Neural progenitor cell (in vitro differentiated cells): ENCODE data around the gene MOCS2. TPM values are rescaled to one million over a fixed set of nuclear protein-coding genes. Genes with fewer than 3 reads are reported as not detected.

Experiments used
- DNase-seq: peaks from one replicate; pipeline ENCODE4 v3.0.0-alpha.2; 2016; ENCODE audit warnings: low spot score
- H2AFZ ChIP-seq: fragments of 200-600 bp; sonication (generic); replicated peaks from 2 replicates; pipeline ENCODE4 v1.6.1; 2016; ENCODE audit warnings: antibody characterized with exemption
- H3F3A ChIP-seq: fragments of 200-600 bp; sonication (generic); 2 replicates; pipeline ENCODE4 v1.6.1; 2016; ENCODE audit warnings: antibody characterized with exemption, low read depth
- H3K27ac ChIP-seq: fragments of 200-600 bp; sonication (generic); 2 replicates; pipeline ENCODE4 v1.5.1; 2016; ENCODE audit warnings: mild to moderate bottlenecking
- H3K27me3 ChIP-seq: fragments of 200-600 bp; sonication (generic); 2 replicates; pipeline ENCODE4 v1.6.1; 2016; ENCODE audit warnings: mild to moderate bottlenecking, moderate library complexity
- H3K36me3 ChIP-seq: fragments of 200-600 bp; sonication (generic); 2 replicates; pipeline ENCODE4 v1.5.1; 2016
- H3K4me1 ChIP-seq: fragments of 200-600 bp; sonication (generic); 2 replicates; pipeline ENCODE4 v1.6.1; 2016; ENCODE audit warnings: mixed run types
- H3K4me2 ChIP-seq: fragments of 200-600 bp; sonication (generic); 2 replicates; pipeline ENCODE4 v1.6.1; 2016
- H3K4me3 ChIP-seq: fragments of 200-600 bp; sonication (generic); 2 replicates; pipeline ENCODE4 v1.5.1; 2016
- H3K79me2 ChIP-seq: fragments of 200-600 bp; sonication (generic); 2 replicates; pipeline ENCODE4 v1.6.1; 2016; ENCODE audit warnings: low read depth
- H3K9ac ChIP-seq: fragments of 200-600 bp; sonication (generic); 2 replicates; pipeline ENCODE4 v1.6.1; 2016
- H3K9me3 ChIP-seq: fragments of 200-600 bp; sonication (generic); 2 replicates; pipeline ENCODE4 v1.5.1; 2016; ENCODE audit warnings: low read depth
- H4K20me1 ChIP-seq: fragments of 200-600 bp; sonication (generic); 2 replicates; pipeline ENCODE4 v1.6.1; 2016; ENCODE audit warnings: low read depth
- H3K27ac Mint-ChIP-seq: 3 replicates; pipeline ENCODE4 v1.8.0; 2021; ENCODE audit warnings: mixed read lengths
- H3K27me3 Mint-ChIP-seq: 2 replicates; pipeline ENCODE4 v1.8.0; 2022; ENCODE audit warnings: low read depth, mild to moderate bottlenecking, inconsistent platforms, moderate library complexity, mixed read lengths; ENCODE audit not compliant: insufficient read depth
- H3K36me3 Mint-ChIP-seq: 3 replicates; pipeline ENCODE4 v1.8.0; 2021; ENCODE audit warnings: mixed read lengths
- H3K4me1 Mint-ChIP-seq: 3 replicates; pipeline ENCODE4 v1.8.0; 2021; ENCODE audit warnings: mixed read lengths
- H3K4me3 Mint-ChIP-seq: 3 replicates; pipeline ENCODE4 v1.8.0; 2021; ENCODE audit warnings: mild to moderate bottlenecking, moderate library complexity, mixed read lengths
- H3K9me3 Mint-ChIP-seq: 3 replicates; pipeline ENCODE4 v1.8.0; 2020; ENCODE audit warnings: mixed read lengths
- CTCF ChIP-seq: fragments of 200-600 bp; sonication (generic); IDR thresholded peaks from 2 replicates; pipeline ENCODE4 v1.5.1; 2017; ENCODE audit warnings: antibody characterized with exemption, mild to moderate bottlenecking
- EZH2 ChIP-seq: fragments of 200-600 bp; sonication (generic); IDR thresholded peaks from 2 replicates; pipeline ENCODE4 v1.6.1; 2017; ENCODE audit warnings: antibody characterized with exemption, mild to moderate bottlenecking, moderate library complexity
- EZH2phosphoT487 ChIP-seq: fragments of 200-600 bp; sonication (generic); IDR thresholded peaks from 2 replicates; pipeline ENCODE4 v1.6.1; 2017; ENCODE audit warnings: antibody characterized with exemption
- total RNA-seq: library from RNA; depleted of rRNA; stranded (reverse); fragments of >200 nt; gene quantifications from 2 replicates; pipeline ENCODE4 v1.2.3, GENCODE V29; 2015; ENCODE audit warnings: low replicate concordance

MOCS2 gene
- total RNA-seq, 1 donor from 2014 or later = 34.7 TPM

GRCh38 chr5:53130266-53130665 is 20.7 kb upstream of the MOCS2 start:
- H2AFZ ChIP-seq = no peak overlapping the region
- H3K4me1 Mint-ChIP-seq = no peaks in the 10 kb centered on the region

GRCh38 chr5:53128481-53128880 is 18.9 kb upstream of the MOCS2 start:
- H3K27ac Mint-ChIP-seq = no peak overlapping the region
- Histone ChIP-seq H3K9ac (no peak overlapping the region), H4K20me1 (no peaks in the 10 kb centered on the region), H2AFZ (no peak overlapping the region), H3K9me3 (no peaks in the 10 kb centered on the region), H3K4me1 (no peaks in the 10 kb centered on the region), H3K4me3 (no peak overlapping the region), H3K4me2 (no peak overlapping the region), H3K27ac (no peak overlapping the region), H3K79me2 (no peaks in the 10 kb centered on the region), H3K27me3 (no peaks in the 10 kb centered on the region), H3K36me3 (no peaks in the 10 kb centered on the region), H3F3A (no peaks in the 10 kb centered on the region)
- no peak for TF ChIP-seq EZH2
- H3K27me3 Mint-ChIP-seq = no peaks in the 10 kb centered on the region
- no peaks in the 10 kb centered on the region for H3K36me3 Mint-ChIP-seq
- H3K4me3 Mint-ChIP-seq = no peak overlapping the region
- DNase-seq = no peak
- no peaks in the 10 kb centered on the region for H3K9me3 Mint-ChIP-seq
- no peaks in the 10 kb centered on the region for H3K4me1 Mint-ChIP-seq

More at GRCh38 chr5:53130266-53130665, 20.7 kb upstream of the MOCS2 start:
- Histone ChIP-seq H4K20me1 (no peaks in the 10 kb centered on the region), H3K4me2 (no peak overlapping the region), H3K36me3 (no peaks in the 10 kb centered on the region), H3F3A (no peaks in the 10 kb centered on the region), H3K27me3 (no peaks in the 10 kb centered on the region), H3K9me3 (no peaks in the 10 kb centered on the region), H3K27ac (no peak overlapping the region), H3K4me1 (no peaks in the 10 kb centered on the region), H3K4me3 (no peak overlapping the region), H3K9ac (no peak overlapping the region), H3K79me2 (no peaks in the 10 kb centered on the region)
- H3K36me3 Mint-ChIP-seq = no peaks in the 10 kb centered on the region
- H3K9me3 Mint-ChIP-seq = no peaks in the 10 kb centered on the region
- TF ChIP-seq EZH2phosphoT487 = no peak
- no peak for TF ChIP-seq CTCF
- no peak for TF ChIP-seq EZH2
- DNase-seq = no peak
- no peaks in the 10 kb centered on the region for H3K27me3 Mint-ChIP-seq
- H3K4me3 Mint-ChIP-seq = no peak overlapping the region
- no peak overlapping the region for H3K27ac Mint-ChIP-seq

- no peaks in the 10 kb centered on the region for H3K4me1 Mint-ChIP-seq
- no peak overlapping the region for H3K4me3 Mint-ChIP-seq
- no peak overlapping the region for H3K27ac ChIP-seq
These were observed 17.6 kb upstream of the MOCS2 start for GRCh38 chr5:53127107-53127506.

More at GRCh38 chr5:53127107-53127506, 17.6 kb upstream of the MOCS2 start:
- Histone ChIP-seq H3K4me2 (no peak overlapping the region), H3F3A (no peaks in the 10 kb centered on the region), H3K79me2 (no peaks in the 10 kb centered on the region), H3K4me1 (no peaks in the 10 kb centered on the region), H3K9me3 (no peaks in the 10 kb centered on the region), H4K20me1 (no peaks in the 10 kb centered on the region), H3K27me3 (no peaks in the 10 kb centered on the region), H2AFZ (no peak overlapping the region), H3K4me3 (no peak overlapping the region), H3K36me3 (no peaks in the 10 kb centered on the region), H3K9ac (no peak overlapping the region)
- no peaks in the 10 kb centered on the region for H3K36me3 Mint-ChIP-seq
- no peak overlapping the region for H3K27ac Mint-ChIP-seq
- TF ChIP-seq EZH2phosphoT487 (no peak), EZH2 (no peak), CTCF (no peak)
- H3K9me3 Mint-ChIP-seq = no peaks in the 10 kb centered on the region
- DNase-seq = no peak
- H3K27me3 Mint-ChIP-seq = peaks cover 3% of the 10 kb centered on the region
